ENCODE data around the gene ZYG11B. TPM values are rescaled to one million over a fixed set of nuclear protein-coding genes. Genes with fewer than 3 reads are reported as not detected.
"Not testable (repeated sequence)": the region's sequence is repeated elsewhere in the genome, so short reads cannot be mapped to it uniquely, and the experiment has no call there.

Gene ZYG11B
- total RNA-seq, 1 donor from 2014 or later, result 17.3 TPM

DNA sequence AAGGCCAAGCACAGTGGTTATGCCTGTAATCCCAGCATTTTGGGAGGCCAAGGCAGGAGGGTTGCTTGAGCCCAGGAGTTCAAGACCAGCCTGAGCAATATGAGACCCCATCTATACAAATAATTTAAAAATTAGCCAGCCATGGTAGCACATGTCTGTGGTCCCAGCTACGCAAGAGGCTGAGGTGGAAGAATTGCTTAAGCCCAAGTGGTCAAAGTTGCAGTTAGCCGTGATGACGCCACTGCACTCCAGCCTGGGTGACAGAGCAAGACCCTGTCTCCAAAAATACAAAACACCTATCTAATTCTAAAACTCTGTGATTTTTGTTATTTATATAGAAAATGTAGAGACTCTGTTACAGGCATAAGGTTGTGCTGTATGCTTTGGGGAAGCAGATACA is 72.1 kb downstream of the ZYG11B start:
- POLR2A ChIA-PET, result no interaction called here
- H3K36me3 Mint-ChIP-seq (ENCODE audit: low read depth), result peaks cover 33% of the 10 kb centered on the region
- no peak for TF ChIP-seq CTCF (IDR thresholded peaks at IDR 0.05)
- H3K9me3 Mint-ChIP-seq, result no peaks in the 10 kb centered on the region
- intact Hi-C loops (cut with micrococcal nuclease), result no loop called here
- H3K4me1 Mint-ChIP-seq, result no peaks in the 10 kb centered on the region
- CTCF ChIA-PET, result interaction anchor here (0.7 kb wide), 1 partner anchor 669 kb away, joined by 3 read pairs; no protein-coding TSS in a partner anchor
- no peak for ATAC-seq (ENCODE audit: low read depth)
- no peak overlapping the region for H3K27ac Mint-ChIP-seq
- DNase-seq, result no peak
- H3K27me3 Mint-ChIP-seq, result no peaks in the 10 kb centered on the region
- no peak overlapping the region for H3K4me3 Mint-ChIP-seq

- CTCF ChIA-PET, result no interaction called here
- no peak for ATAC-seq (ENCODE audit: low read depth)
Measured at GRCh38 chr1:52801011-52801410, 74.8 kb downstream of the ZYG11B start.

GRCh38 chr1:52804083-52804482 is 77.8 kb downstream of the ZYG11B start:
- POLR2A ChIA-PET; H3K27me3 Mint-ChIP-seq; H3K4me1 Mint-ChIP-seq; DNase-seq; H3K27ac Mint-ChIP-seq; H3K9me3 Mint-ChIP-seq; CTCF ChIA-PET; ATAC-seq (ENCODE audit: low read depth); intact Hi-C loops (cut with micrococcal nuclease); H3K4me3 Mint-ChIP-seq: not testable (repeated sequence)
- H3K36me3 Mint-ChIP-seq (ENCODE audit: low read depth), result peaks cover 23% of the 10 kb centered on the region

More at GRCh38 chr1:52801011-52801410, 74.8 kb downstream of the ZYG11B start:
- TF ChIP-seq CTCF (IDR thresholded peaks at IDR 0.05), result no peak
- H3K27me3 Mint-ChIP-seq, result no peaks in the 10 kb centered on the region
- no peak overlapping the region for H3K27ac Mint-ChIP-seq
- H3K9me3 Mint-ChIP-seq, result no peaks in the 10 kb centered on the region
- no peak overlapping the region for H3K4me3 Mint-ChIP-seq
- intact Hi-C loops (cut with micrococcal nuclease), result no loop called here
- POLR2A ChIA-PET, result no interaction called here
- DNase-seq, result no peak
- H3K4me1 Mint-ChIP-seq, result no peaks in the 10 kb centered on the region
- peaks cover 26% of the 10 kb centered on the region for H3K36me3 Mint-ChIP-seq (ENCODE audit: low read depth)

DNA sequence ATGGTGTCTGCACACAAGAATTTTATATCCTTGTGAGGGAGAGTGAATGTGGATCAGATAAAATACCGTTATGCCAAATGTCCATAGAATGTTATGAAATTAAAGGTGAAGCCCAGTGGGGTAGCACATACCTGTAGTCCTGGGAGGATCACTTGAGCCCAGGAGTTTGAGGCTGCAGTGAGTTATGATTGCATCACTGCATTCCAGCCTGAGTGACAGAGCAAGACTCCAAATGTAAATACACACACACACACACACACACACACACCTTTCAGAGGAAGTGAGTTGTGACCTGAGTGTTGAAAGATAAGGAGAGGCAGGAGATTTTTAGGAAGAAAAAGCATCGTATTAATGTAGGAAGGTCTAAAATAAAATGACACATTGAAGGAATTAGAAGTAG is 88.2 kb downstream of the ZYG11B start:
- H3K36me3 Mint-ChIP-seq (ENCODE audit: low read depth), result peaks cover 55% of the 10 kb centered on the region
- no peak overlapping the region for H3K27ac Mint-ChIP-seq
- H3K27me3 Mint-ChIP-seq, result no peaks in the 10 kb centered on the region
- no peak for DNase-seq
- H3K4me3 Mint-ChIP-seq, result no peak overlapping the region
- no peak for ATAC-seq (ENCODE audit: low read depth)
- H3K9me3 Mint-ChIP-seq, result no peaks in the 10 kb centered on the region
- intact Hi-C loops (cut with micrococcal nuclease), result no loop called here
- no peaks in the 10 kb centered on the region for H3K4me1 Mint-ChIP-seq
- ChIA-PET POLR2A (no interaction called here), CTCF (no interaction called here)
- no peak for TF ChIP-seq CTCF (IDR thresholded peaks at IDR 0.05)

DNA sequence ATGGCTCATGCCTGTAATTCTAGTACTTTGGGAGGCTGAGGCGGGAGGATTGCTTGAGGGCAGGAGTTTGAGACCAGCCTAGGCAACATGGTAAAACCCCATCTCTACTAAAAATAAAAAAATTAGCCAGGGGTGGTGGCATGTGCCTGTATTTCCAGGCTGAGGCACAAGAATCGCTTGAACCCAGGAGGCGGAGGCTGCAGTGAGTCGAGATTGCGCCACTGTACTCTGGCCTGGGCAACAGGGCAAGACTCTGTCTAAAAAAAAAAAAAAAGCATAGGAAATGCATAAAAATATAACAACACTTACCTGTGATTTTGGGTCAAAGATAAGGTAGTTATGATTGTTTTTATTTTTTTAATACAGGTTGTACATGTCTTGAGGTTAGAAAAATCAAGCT is 94.6 kb downstream of the ZYG11B start:
- ATAC-seq (ENCODE audit: low read depth); H3K9me3 Mint-ChIP-seq; intact Hi-C loops (cut with micrococcal nuclease); POLR2A ChIA-PET; H3K27me3 Mint-ChIP-seq; H3K27ac Mint-ChIP-seq; DNase-seq; H3K4me3 Mint-ChIP-seq; CTCF ChIA-PET; H3K4me1 Mint-ChIP-seq: not testable (repeated sequence)
- H3K36me3 Mint-ChIP-seq (ENCODE audit: low read depth), result peaks cover 37% of the 10 kb centered on the region

- Mint-ChIP-seq H3K4me3 (no peak overlapping the region), H3K36me3 (ENCODE audit: low read depth) (peaks cover 14% of the 10 kb centered on the region), H3K27ac (no peak overlapping the region), H3K9me3 (no peaks in the 10 kb centered on the region), H3K27me3 (no peaks in the 10 kb centered on the region), H3K4me1 (no peaks in the 10 kb centered on the region)
- TF ChIP-seq CTCF (IDR thresholded peaks at IDR 0.05), result no peak
- intact Hi-C loops (cut with micrococcal nuclease), result loop anchor here (2.0 kb wide), 1 partner anchor 125 kb away; no protein-coding TSS in a partner anchor
- no peak for ATAC-seq (ENCODE audit: low read depth)
- ChIA-PET CTCF (interaction anchor here (0.7 to 1.2 kb wide), 3 partner anchors 17 to 126 kb away, joined by 3 to 5 read pairs (median 3); partner anchors contain the start of gene ZYG11A), POLR2A (no interaction called here)
- no peak for DNase-seq
Measured at GRCh38 chr1:52825868-52826267, 99.6 kb downstream of the ZYG11B start.

Measured in activated B cell treated with CpG ODN at 0.5 μM for 24 hours (primary cell).